HG03039 (cell line): ENCODE measurements around the gene ABL1.

ENCODE experiments used
- ATAC-seq: cut with Tn5 transposase; IDR thresholded peaks from one replicate; pipeline ENCODE4 v1.9.1; 2021; ENCODE audit warnings: mild to moderate bottlenecking, moderate library complexity; ENCODE audit not compliant: unreplicated experiment

Gene ABL1

DNA sequence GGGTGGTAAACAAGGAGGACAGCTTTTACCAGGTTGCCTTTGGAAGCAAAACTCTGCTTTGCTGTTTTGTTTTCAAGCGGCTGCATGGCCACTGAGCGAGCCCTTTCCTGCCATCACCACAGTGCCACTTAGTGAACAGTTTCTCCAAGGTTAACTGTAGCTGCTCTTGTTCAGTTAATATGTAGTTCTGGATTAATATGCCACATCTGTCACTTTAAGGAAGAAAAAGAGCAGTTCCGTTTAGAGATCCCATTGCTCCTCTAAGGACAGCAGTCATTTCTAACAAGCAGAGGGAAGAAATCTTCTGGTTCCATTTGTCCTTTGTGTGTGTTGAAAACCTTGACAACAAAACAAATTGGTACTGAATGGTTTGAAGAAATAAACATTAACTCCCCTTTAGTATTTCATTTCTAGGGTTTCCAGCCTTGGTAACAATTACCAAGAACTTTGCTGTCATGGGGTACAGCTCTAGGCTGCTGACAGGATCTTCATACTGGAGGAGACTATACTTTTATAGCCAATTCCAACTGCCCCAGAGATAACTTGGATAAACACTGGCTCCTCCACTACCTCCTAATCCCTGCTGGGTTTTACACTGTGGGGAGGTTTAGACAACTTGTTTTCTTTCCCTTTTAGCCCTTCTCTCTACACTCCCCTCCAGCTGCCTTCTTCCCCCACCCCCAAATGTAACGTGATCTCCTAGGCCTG, 10.3 kb upstream of the ABL1 start:
- no peak for ATAC-seq

DNA sequence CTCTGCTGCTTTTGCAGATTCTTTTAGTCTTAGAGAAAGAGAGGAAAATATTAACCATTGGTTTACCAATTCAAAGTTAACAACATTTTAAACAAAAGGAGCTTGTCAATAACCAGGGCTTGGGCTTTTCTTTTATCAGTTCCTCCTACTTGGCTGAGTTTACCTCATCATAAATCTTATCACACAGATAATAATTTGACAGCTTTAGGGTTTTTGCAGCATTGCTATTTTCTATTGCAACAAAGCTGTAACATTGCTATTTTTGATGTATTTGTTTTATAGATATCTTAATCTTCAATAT, 9.8 kb upstream of the ABL1 start:
- ATAC-seq = no peak

DNA sequence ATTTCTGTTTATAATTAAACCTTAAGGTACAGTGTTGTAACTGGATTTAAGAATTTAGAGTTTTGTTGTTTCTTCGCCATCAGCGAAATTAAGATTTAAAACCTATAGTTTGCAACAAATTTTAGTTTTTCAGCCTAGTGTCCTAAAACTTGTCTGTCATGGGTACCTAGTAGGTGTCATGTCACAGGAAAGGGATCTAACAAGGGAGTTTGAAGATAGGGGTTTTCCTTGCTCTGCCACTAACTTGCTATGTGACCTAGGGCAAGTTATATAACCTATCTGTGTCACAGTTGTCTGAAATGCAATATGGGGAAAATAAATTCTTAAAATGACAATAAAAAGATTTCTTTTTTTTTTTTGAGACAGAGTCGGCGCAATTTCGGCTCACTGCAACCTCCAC, 9.2 kb upstream of the ABL1 start:
- ATAC-seq = no peak

DNA sequence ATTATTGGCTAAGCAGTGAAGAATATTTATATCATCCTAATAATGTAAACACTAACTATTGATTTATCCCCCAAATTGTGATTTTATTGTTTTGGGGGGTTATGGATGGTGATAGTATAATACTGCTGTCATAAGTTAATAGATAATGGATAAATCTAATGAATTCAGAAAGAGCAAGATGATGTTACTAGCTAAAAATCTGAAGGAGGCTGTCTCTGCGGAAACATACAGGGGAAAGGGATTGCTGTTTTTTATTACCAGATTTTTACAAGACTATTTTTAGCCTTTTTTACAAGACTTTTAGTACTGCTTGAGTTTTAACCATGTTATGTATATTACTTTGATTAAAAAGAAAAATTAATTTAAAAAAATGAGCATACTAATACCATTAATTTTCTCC, 5.3 kb upstream of the ABL1 start:
- ATAC-seq = no peak

DNA sequence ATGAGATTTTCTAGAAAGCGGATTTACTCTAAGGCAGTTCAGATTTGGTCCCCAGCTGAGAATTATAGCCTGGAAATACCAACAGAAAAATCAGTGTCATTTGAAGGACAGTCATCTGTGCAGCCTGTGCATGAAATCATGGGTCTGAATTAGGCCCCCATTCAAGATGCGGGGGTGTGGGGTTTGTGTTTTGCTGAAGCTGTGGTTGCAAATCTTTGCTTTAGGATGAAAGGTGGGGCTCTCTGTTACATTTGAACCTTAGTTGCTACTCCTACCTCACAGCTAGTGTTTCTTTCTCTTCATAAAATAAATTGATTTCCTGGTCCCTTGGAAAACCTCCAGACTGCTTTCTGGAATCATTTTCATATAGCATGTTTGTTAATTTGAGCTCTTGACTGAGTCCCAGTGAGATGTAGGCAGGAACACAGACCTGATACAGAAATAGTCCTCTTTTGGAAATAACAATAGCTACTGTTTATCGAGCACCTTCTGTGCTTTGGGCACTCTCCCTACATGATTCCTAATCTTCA, 4.8 kb upstream of the ABL1 start:
- ATAC-seq = no peak

DNA sequence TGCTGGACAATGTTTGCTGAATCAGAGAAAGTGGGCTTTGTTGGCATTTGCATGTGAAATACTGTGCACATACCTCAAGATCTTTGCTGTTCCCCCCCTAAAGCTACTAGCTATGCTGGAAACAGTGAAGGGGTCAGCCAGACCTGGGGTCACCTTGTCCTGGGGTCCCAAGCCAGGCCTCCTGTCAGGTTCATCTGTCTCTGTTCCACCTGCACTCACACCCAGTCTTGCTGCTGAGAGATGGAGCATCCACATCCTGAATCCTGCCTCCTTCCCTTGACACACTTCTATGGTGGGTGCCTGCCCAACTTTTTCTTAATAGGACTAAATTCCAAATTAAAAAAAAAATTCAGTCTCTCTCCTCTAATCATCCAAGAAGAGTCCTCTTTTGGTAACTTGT, 4.0 kb upstream of the ABL1 start:
- ATAC-seq = no peak

DNA sequence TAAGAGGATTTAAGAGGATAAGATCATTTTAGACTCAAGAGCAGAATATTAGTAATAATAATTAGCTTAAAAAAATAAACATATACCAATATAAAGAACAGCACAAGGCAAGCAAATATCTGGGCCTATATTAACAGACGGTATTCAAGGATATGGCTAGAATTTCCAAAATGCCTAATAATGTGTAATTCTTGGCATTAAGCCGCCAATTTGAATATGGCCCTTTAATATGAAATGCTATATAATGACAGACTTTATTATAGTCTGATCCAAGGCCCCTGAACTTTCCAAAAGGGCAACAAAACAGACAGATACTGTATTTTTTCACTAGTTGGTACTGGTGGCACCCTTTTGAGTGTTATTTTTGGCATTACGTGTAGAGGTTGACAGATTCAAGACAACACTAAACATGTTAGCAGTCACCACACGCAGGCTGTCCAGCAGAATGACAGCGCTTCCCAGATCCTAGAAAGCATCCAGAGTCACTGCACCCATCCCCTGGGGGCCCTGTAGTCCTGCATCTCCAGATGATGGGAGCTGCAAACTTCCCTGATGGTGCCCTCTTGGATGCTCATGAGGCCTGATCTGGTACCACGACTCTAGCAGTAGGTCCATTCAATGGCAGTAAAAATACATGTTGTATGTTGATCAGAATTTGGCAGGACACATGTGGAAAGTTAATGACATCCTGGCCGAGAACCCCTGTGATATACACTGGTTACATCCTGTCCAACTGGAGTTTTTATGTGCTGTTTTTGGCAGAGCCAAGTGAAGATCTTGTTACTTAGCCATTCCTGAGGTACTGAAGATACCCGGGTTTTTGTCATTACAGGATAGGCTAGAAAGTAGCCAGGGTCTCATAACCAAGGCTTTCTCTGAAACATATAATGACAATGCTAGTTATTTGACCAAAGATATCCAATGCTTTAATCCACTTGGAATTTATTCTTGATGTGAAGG, 1.7 kb upstream of the ABL1 start:
- no peak for ATAC-seq

DNA sequence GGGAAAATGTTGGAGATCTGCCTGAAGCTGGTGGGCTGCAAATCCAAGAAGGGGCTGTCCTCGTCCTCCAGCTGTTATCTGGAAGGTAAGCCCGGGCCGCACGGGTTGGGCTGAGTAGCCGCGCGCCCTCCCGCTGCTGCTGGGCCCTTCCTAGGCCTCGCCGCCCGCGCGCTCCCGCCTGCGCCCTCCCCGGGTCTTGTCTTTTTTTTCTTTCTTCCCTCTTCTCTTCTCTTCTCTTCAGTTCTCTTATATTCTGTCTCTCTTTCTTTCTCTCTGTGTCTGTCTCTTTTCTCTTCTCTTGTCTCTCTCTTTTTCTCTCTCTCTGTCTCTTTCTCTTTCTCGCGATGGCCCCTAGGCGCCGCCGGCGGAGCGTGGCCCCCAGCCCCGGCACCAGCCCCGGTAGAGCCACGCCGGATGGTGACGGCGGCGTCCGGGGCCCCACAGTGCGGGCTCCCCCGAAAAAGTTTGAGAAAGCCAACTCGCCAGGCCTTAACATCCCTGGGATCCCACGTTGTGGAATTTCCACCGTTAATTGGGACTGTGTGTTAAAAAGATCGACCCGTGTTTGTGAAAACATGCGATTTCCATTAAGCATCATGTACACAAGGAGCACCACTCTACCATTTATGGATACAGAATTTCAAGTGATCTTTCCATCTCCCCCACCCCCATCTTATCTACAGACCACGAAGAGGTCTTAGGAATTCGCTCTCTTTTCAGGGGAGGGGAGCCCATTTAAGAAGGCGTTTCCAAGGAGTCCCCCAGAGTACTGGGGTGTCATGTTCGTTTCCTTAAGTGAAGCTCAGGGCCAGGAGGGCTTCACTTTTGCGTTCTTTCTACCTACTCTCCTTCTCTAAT, 616 bp downstream of the ABL1 start:
- no peak for ATAC-seq

DNA sequence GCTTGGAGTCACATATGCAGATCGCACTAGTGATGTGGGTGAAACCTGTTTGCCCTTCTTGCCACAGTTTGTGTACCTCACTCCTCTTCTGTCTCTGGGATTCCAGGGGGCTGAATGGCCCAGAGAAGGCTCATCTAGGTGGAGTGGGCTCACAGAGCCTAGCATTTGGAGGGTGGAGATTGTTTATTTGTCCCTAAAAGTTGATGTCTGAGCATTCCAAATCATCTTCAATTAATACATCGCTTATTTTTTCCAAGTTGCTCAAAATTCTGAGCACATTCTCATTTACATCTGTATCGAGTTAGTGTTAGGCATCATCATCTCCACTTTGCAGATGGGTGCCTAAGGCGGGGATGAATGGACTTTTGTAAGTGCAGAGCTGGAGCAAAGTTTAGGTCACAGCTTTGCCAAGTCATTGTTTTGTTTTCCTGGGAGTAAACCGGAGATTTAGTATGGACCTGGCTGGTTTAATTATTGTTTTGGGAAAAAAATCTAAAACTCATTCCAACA, 2.0 kb downstream of the ABL1 start:
- ATAC-seq = no peak

DNA sequence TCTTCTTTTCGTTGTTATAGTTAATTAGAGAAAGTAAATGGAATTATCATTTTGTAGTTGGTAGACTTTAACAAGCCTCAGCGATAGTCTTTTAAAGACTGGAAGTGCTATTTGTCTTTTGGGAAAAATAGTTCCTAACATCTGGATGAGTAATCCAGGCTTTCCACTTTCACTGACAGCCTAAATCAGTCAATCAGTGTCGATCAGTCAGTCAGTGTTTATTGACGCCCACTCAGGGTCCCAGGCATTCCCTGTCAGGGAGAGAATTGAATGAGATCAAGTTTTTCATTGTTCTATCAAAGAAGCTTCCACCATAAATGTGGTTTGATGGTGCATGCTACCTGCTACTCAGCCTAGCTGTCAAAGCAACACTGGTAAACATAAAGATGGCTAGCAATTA, 2.6 kb downstream of the ABL1 start:
- ATAC-seq = no peak

DNA sequence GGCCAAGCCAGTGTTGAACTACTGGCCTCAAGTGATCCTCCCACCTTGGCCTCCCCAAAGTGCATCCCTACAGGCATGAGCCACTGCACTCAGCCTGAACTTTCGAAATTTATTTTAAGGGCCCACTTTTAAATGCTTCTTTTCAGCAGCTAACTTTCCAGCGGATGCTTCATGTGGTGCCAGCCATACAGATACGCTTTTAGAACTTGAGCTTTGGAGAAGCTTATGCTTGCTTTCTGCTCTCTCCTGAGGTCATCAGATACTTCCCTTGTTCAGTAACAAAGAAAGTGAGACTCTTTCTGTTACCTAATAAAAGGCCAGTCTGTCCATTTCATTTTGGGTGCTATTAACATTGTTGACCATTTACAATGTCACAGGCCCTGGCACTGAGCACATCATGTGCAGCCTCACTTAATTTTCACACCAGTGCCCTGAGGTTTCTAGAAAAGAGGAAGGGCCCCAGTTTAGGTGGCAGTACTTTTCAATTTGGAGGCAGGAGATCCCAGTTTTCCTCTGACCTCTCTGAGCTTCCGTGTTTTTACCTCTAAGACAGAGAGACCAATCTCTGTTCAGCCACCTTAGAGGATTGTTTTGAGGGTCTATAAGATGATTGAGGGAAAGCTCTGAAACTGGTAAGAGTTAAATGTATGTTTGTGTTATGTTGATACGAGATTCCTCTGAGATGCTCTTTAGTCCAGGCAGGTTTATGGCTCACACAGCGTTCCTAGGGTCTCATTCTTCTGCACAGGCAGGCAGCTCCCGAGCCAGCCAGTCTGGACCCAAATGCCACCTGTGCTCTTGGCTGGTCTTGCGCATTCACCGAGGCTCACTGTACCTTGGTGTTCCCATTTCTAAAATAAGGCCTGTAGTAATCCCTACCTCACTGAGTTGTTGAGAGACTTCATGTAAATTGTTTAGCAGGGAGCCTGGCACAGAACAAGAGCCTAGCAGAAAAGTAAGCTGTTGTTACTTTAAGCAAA, 4.4 kb downstream of the ABL1 start:
- ATAC-seq = no peak

DNA sequence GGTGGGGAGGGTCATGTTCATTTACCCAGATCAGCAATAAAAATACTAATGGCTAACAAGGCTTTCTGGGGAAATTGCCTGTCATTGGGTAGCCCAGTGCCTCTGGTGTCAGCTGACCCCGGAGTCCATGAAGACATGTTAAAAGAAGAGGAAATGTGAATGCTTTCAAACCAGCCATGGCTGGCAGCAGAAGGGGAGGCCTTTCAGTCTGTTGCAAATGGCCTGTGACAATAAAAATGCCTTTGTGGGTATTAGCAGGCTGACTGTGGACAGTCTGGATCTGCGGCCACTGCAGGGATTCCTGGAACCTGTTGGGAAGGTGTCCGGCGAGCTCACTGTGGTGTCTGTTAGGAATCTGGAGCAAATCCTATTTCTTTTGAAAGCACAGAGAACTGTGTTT, 7.5 kb downstream of the ABL1 start:
- ATAC-seq = no peak

DNA sequence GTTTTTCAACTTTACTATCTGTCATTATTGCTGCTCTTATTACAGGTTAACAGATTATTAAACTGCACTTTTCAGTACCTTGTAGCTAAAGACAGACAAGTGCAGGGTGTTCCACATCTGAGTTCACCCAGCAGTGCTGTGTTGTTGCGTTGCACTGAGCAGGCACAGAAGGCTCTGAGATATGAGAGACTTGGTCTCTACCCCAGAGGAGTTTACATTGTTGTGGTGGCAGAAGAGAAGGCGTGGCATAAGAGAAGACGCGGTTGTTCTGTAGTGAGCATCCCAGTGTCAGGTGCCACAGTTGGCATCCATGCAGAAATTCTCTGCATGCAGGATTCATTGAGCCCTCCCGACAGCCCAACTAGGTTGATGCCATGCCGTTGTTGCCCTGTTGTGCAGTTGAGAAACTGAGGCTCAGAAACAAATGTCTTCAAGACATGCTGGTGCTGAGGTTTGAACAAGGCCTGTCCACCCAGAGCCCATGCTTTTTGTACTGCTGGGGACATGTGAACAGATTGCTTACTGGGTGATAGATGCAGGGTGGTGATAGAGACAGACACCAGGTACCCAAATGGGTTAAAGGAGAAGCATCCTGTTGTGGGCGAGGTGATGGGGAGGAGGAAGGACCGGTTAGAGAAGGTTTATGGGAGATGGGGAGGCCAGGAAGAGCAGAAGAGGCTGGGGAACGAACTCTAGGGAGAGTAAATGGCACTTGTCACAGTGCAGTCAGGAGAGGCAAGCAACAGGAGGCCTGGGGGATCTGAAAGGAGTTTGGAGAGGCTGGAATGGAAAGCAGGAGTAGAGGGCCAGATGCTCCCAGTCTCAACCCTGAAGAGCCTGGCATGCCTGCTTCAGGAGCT, 8.2 kb downstream of the ABL1 start:
- ATAC-seq = no peak

DNA sequence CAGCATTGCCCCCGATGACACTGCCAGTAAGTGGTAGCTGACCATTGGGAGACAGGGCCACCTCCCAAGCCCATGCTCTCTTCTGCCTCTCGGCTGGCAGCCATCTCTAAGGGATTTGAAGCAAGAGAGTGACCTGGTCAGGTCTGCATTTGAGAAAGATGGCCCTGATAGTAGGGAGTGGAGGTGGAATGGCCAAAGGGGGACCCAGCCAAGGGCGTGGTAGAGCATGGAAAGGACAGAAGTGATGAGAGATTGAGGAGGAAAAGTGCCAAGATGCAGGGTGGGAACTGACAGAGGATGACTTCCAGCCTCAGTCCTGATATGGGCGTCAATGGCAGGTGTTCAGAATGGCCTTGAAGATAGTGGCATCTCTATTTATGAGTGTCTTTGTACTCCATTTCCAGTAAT, 9.0 kb downstream of the ABL1 start:
- no peak for ATAC-seq

DNA sequence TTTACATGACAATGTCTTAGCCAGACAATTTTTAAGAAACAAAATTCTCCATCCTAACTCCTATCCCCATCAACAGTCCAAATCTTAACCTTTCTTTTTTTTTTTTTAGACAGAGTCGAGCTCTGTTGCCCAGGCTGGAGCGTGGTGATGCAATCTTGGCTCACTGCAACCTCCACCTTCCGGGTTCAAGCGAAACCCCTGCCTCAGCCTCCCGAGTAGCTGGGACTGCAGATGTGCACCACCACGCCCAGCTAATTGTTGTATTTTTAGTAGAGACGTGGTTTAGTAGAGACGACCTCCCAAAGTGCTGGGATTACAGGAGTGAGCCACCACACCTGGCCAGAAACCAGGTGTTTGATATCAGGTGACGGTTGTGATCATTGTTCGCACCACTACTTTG, 10.2 kb downstream of the ABL1 start:
- ATAC-seq = no peak

DNA sequence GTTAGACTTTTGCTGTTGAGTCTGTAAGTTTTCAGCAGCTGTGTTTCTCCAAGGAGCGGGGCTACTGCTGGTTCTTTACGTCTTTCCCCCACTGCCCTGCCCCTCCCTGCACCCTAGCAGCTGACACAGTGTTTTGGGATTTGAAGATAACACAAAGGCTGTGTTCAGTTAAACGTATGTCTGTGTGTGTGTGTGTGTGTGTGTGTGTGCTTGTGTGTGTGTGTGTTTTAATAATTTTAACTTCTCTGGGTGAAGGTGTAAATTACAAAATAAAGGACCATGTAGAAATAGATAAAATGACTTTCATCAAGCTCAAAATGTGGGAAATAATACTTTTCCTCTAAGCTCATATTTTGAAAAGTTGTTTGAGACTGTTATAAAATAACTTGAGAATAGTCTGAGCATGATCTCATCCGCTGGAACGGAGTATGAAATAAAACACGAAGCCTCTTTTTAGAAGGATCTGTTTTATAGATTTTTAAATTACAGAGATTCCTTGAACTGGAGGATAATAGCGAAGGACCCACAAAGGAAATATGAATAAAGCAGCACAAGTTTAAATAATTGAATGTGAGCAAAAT, 10.9 kb downstream of the ABL1 start:
- no peak for ATAC-seq

DNA sequence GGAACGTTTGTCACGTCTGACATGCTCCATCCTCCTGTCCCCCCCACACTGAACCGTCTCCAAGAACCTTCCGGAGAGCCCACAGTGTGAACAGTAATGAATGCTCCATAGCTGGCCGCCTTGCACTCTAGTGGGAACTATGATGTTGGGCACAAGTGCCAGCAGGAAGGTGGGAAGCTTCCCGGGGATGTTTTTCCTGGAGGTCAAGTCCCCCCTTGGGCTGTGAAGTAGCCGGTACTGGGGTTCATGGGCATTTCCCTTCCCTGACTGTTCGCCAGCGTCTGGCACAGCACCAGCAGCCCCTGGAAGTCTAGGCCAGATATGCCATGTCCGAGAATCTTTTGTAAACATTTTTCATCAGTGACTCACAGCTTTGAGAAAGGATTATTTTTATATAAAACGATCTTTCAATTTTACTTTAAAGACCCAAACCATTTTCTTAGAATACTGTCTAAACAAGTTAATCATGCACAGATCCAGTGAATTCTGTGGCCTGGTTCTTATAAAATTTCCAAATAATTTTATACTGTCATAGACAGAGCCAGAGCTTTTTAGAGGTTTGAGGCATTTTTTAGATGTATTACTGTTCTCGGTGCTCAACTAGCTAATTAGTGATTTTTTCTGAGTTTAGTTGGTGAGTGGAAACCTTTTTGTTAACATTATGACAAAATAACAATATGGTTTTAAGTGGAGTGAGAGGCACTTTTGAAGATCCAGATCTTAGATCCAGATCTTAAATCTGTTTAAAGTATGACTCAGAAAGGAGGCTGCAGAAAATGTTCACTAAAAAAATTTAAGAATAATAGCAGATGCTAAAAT, 11.6 kb downstream of the ABL1 start:
- no peak for ATAC-seq
